H1 (cell line): ENCODE results near the gene ARL11. TPM values are rescaled to one million over a fixed set of nuclear protein-coding genes. Genes with fewer than 3 reads are reported as not detected.

Experiments used
- BCL11A ChIP-seq, 2 experiments: IDR thresholded peaks; one replicate each; pipeline ENCODE4 v1.6.1; 2011; ENCODE audit warnings: low read depth in 2 of 2, low read length in 2 of 2, mild to moderate bottlenecking in 2 of 2
- CEBPB ChIP-seq: IDR thresholded peaks from 2 replicates; pipeline ENCODE4 v1.6.1; 2012; ENCODE audit warnings: low read depth, low read length
- CHD7 ChIP-seq: fragments of 300-600 bp; sonication (generic); IDR thresholded peaks from 2 replicates; pipeline ENCODE4 v1.7.1; 2012; ENCODE audit warnings: low read length, moderate library complexity, mild to moderate bottlenecking, inconsistent platforms; ENCODE audit not compliant: insufficient replicate concordance
- CTBP2 ChIP-seq: IDR thresholded peaks from 2 replicates; pipeline ENCODE4 v1.7.0; 2011; ENCODE audit warnings: borderline replicate concordance, mild to moderate bottlenecking, moderate library complexity, mixed read lengths, low read length; ENCODE audit not compliant: insufficient read depth, insufficient read length
- EGR1 ChIP-seq: IDR thresholded peaks from 2 replicates; pipeline ENCODE4 v1.6.1; 2011; ENCODE audit warnings: low read depth, low read length, borderline replicate concordance
- JUN ChIP-seq: IDR thresholded peaks from 2 replicates; pipeline ENCODE4 v1.6.1; 2011; ENCODE audit warnings: low read depth, mild to moderate bottlenecking, improper control_type of control experiment, low read length
- JUND ChIP-seq: IDR thresholded peaks from 2 replicates; pipeline ENCODE4 v1.6.1; 2011; ENCODE audit warnings: mild to moderate bottlenecking, improper control_type of control experiment, low read length
- RNF2 ChIP-seq: fragments of 200-900, 300-1000 bp; sonication (generic); IDR thresholded peaks from 2 replicates; pipeline ENCODE4 v1.7.1; 2016; ENCODE audit warnings: borderline replicate concordance, low read depth, mild to moderate bottlenecking, antibody characterized with exemption, low read length; ENCODE audit not compliant: poor library complexity, severe bottlenecking; ENCODE audit errors: missing control alignments
- SP4 ChIP-seq: IDR thresholded peaks from 2 replicates; pipeline ENCODE4 v1.6.1; 2012; ENCODE audit warnings: low read length, inconsistent platforms
- TBP ChIP-seq: IDR thresholded peaks from 2 replicates; pipeline ENCODE4 v1.6.1; 2011; ENCODE audit warnings: low read depth, low read length, improper control_type of control experiment
- TCF12 ChIP-seq: IDR thresholded peaks from 2 replicates; pipeline ENCODE4 v1.6.1; 2011; ENCODE audit warnings: low read depth, mild to moderate bottlenecking, low read length
- polyA plus RNA-seq, 7 experiments: library from polyadenylated mRNA; depleted of rRNA in 3 of 7; stranded (reverse) in 5 of 7; unstranded in 2 of 7; fragments of >200 nt in 5 of 7; fragments of 200-250 nt in 2 of 7; gene quantifications; 1 replicate in 5 of 7; 2 replicates in 1 of 7; 4 replicates in 1 of 7; pipeline versions ENCODE4 v1.2.1 to v1.2.3, GENCODE V29; 2011 to 2013; ENCODE audit warnings: missing spikeins in 2 of 7, mixed read lengths in 2 of 7
- total RNA-seq: library from RNA; stranded (reverse); fragmentation: NEBNext Ultra II Directional; extraction: Animal tissue kit (Norgen Biotek cat#: 25700); gene quantifications from 2 replicates; pipeline ENCODE4 v1.2.1, GENCODE V29; 2021

Gene ARL11
- total and polyA plus RNA-seq, 2 of the 8 experiments (the other 6 are each of a cell fraction or from before 2014, with no cell fraction given) = 0.45 to 0.52 TPM

- TF ChIP-seq CHD7 = no peak
- TF ChIP-seq EGR1 = no peak
- TF ChIP-seq BCL11A (IDR thresholded peaks at IDR 0.05; ENCODE audit: low read depth in 2 of 2, low read length in 2 of 2) = no peak
- TF ChIP-seq CEBPB = no peak
- TF ChIP-seq SP4 = no peak
- no peak for TF ChIP-seq JUN
- TF ChIP-seq TBP = no peak
- no peak for TF ChIP-seq JUND
- no peak for TF ChIP-seq TCF12
- TF ChIP-seq CTBP2 = no peak
- TF ChIP-seq RNF2 = no peak
Measured at GRCh38 chr13:49638030-49638743, 9.9 kb downstream of the ARL11 start (continued).
